ENCODE measurements around the gene GATA3.

GRCh38 chr10:8040651-8041050 is 13.8 kb upstream of the GATA3 start:
- peak; percentile 64 for TF ChIP-seq GATA2 (IDR thresholded peaks at IDR 0.05; ENCODE audit: low read depth, low read length)
- TF ChIP-seq GATA3 (IDR thresholded peaks at IDR 0.05; ENCODE audit: low read depth, low read length): no peak; the same call in none of the 2 replicates
